NCI-H446 treated with DMSO at 0.1 percent for 48 hours (cell line): ENCODE results near the gene SEC23B.

Experiments used
- DNase-seq: peaks from one replicate; lab custom pipeline; 2025; lab: John Stamatoyannopoulos, UW

SEC23B gene

GRCh38 chr20:18587665-18588573, 80.2 kb downstream of the SEC23B start, which contains the start of gene DTD1:
DTD1 (plus strand) TSS chr20:18588054; CDS start chr20:18588073, 19 bp downstream.
- peak; percentile 64 for DNase-seq

DNA sequence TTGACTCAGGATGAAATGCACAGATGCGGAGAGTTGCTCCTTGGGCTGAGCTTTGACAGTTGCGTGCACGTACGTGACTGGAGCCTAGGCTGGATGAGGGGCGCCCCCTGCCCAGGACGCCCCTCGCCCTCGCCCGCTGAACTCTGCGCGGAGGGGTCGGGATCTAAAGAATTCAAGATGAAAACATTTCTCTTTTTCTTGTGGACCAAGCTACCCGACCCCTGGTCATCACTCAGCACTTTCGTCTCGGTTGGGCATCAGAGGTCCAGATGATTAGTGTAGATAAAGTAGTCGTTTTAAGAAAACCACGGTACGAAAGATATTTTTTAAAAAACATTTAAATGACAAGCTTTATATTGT, 80.8 kb downstream of the SEC23B start:
- no peak for DNase-seq

DNA sequence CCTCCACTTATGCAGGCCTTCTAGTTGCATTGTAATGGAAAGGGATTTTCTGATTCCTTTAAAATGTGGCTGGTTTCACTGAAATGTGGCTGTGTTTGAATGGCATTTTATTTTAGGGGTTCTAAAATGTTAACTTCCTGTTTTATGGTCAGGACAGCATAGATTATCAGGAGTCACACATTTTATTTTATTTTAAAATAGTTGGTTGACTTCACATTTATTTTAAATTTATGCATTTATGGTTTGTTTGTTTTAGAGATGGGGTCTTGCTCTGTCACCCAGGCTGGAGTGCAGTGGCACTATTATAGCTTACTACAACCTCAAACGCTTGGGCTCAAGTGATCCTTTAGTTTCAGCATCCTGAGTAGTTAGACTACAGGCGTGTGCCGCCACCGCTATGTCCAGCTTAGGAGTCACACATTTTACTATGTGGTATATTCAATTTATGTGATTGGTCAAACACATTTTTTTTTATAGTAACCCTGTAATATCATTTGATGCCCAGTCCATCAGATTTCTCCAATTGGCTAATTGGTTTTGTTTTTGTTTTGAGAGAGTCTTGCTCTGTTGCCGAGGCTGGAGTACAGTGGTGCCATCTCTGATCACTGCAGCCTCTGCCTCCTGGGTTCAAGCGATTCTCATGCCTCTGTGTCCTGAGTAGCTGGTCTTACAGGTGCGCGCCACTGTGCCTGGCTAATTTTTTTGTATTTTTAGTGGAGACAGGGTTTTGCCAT, 82.4 kb downstream of the SEC23B start:
- no peak for DNase-seq

GRCh38 chr20:18596270-18596669, 88.5 kb downstream of the SEC23B start:
- no peak for DNase-seq

- DNase-seq: no peak
Observed at GRCh38 chr20:18609741-18610140, 102.0 kb downstream of the SEC23B start.
